Liver (tissue), 9 donors: ENCODE data around the gene AFAP1L2. TPM values are rescaled to one million over a fixed set of nuclear protein-coding genes. Genes with fewer than 3 reads are reported as not detected.

Source experiments
- DNase-seq: peaks from one replicate; pipeline ENCODE4 v3.0.0-alpha.2; 2017; ENCODE audit warnings: low spot score
- H3K27ac ChIP-seq, 2 donors: one replicate each; pipeline ENCODE4 v1.7.0; 2013; ENCODE audit warnings: inconsistent platforms in 2 of 2, low read length in 2 of 2, control low read depth in 1 of 2, low read depth in 1 of 2, mild to moderate bottlenecking in 1 of 2
- H3K27me3 ChIP-seq, 4 donors: one replicate each; pipeline versions ENCODE4 v1.6.1 to v1.7.0; 2013; ENCODE audit warnings: low read length in 3 of 4, inconsistent platforms in 1 of 4, mild to moderate bottlenecking in 1 of 4, moderate library complexity in 1 of 4; ENCODE audit not compliant: control insufficient read depth in 4 of 4, insufficient read depth in 4 of 4
- H3K36me3 ChIP-seq, 4 donors: one replicate each; pipeline versions ENCODE4 v1.6.1 to v1.7.0; 2013; ENCODE audit warnings: low read length in 3 of 4, mild to moderate bottlenecking in 3 of 4, low read depth in 1 of 4, moderate library complexity in 1 of 4; ENCODE audit not compliant: control insufficient read depth in 4 of 4, insufficient read depth in 3 of 4
- H3K4me1 ChIP-seq, 4 donors: one replicate each; pipeline versions ENCODE4 v1.6.1 to v1.7.0; 2013; ENCODE audit warnings: low read length in 3 of 4, mild to moderate bottlenecking in 3 of 4, moderate library complexity in 1 of 4; ENCODE audit not compliant: control insufficient read depth in 4 of 4, insufficient read depth in 4 of 4
- H3K4me3 ChIP-seq, 3 donors: one replicate each; pipeline versions ENCODE4 v1.6.1 to v1.7.0; 2013; ENCODE audit warnings: low read length in 3 of 3, control low read depth in 1 of 3, low read depth in 1 of 3, mild to moderate bottlenecking in 1 of 3
- H3K9ac ChIP-seq, 2 donors: one replicate each; pipeline ENCODE4 v1.7.0; 2013; ENCODE audit warnings: low read length in 2 of 2, mild to moderate bottlenecking in 2 of 2, moderate library complexity in 2 of 2, control low read depth in 1 of 2, low read depth in 1 of 2
- H3K9me3 ChIP-seq, 4 donors: one replicate each; pipeline versions ENCODE4 v1.6.1 to v1.7.0; 2013; ENCODE audit warnings: low read length in 3 of 4; ENCODE audit not compliant: control insufficient read depth in 4 of 4
- EGR1 ChIP-seq, 2 donors: IDR thresholded peaks; 2 replicates each; pipeline ENCODE4 v1.6.1; 2016 to 2018; ENCODE audit warnings: antibody characterized with exemption in 2 of 2, low read depth in 2 of 2
- FOXA1 ChIP-seq: IDR thresholded peaks from 2 replicates; pipeline ENCODE4 v1.6.1; 2016; ENCODE audit warnings: antibody characterized with exemption
- FOXA2 ChIP-seq: IDR thresholded peaks from 2 replicates; pipeline ENCODE4 v1.6.1; 2016; ENCODE audit warnings: antibody characterized with exemption
- GABPA ChIP-seq, 2 donors: IDR thresholded peaks in 1 of 2; conservative IDR thresholded peaks in 1 of 2; 2 replicates each; pipeline ENCODE4 v1.6.1; 2016; ENCODE audit warnings: antibody characterized with exemption in 2 of 2, mild to moderate bottlenecking in 1 of 2, moderate library complexity in 1 of 2
- HNF4A ChIP-seq, 2 donors: conservative IDR thresholded peaks; 2 replicates each; pipeline ENCODE4 v1.6.1; 2016; ENCODE audit warnings: antibody characterized with exemption in 2 of 2, mild to moderate bottlenecking in 2 of 2
- HNF4G ChIP-seq: IDR thresholded peaks from 2 replicates; pipeline ENCODE4 v1.6.1; 2016; ENCODE audit warnings: antibody characterized with exemption
- JUND ChIP-seq, 2 donors: IDR thresholded peaks; 2 replicates each; pipeline ENCODE4 v1.6.1; 2016; ENCODE audit warnings: antibody characterized with exemption in 2 of 2
- NR2F2 ChIP-seq: IDR thresholded peaks from 2 replicates; pipeline ENCODE4 v1.6.1; 2016; ENCODE audit warnings: antibody characterized with exemption
- RAD21 ChIP-seq, 2 donors: IDR thresholded peaks; 2 replicates each; pipeline ENCODE4 v1.6.1; 2016; ENCODE audit warnings: antibody characterized with exemption in 2 of 2, mild to moderate bottlenecking in 2 of 2
- RXRA ChIP-seq, 2 donors: IDR thresholded peaks; 2 replicates each; pipeline ENCODE4 v1.6.1; 2017 to 2018; ENCODE audit warnings: antibody characterized with exemption in 2 of 2, mild to moderate bottlenecking in 1 of 2
- SP1 ChIP-seq: IDR thresholded peaks from 2 replicates; pipeline ENCODE4 v1.6.1; 2018; ENCODE audit warnings: antibody characterized with exemption, mild to moderate bottlenecking
- TAF1 ChIP-seq: conservative IDR thresholded peaks from 2 replicates; pipeline ENCODE4 v1.6.1; 2016; ENCODE audit warnings: antibody characterized with exemption, mild to moderate bottlenecking
- YY1 ChIP-seq: IDR thresholded peaks from 2 replicates; pipeline ENCODE4 v1.6.1; 2016; ENCODE audit warnings: antibody characterized with exemption, mild to moderate bottlenecking
- ZBTB33 ChIP-seq: IDR thresholded peaks from 2 replicates; pipeline ENCODE4 v1.6.1; 2016; ENCODE audit warnings: antibody characterized with exemption
- WGBS: extraction: QIAGEN DNeasy Blood & Tissue Kit; methylation state at CpG from one replicate; pipeline ENCODE4 v1.1.7; 2013; 5-methylcytosine and 5-hydroxymethylcytosine counted together
- polyA plus RNA-seq, 2 donors: library from polyadenylated mRNA; stranded (reverse) in 1 of 2; unstranded in 1 of 2; fragments of 200-250 nt in 1 of 2; fragments of >200 nt in 1 of 2; fragmentation: Nextera tagmentation in 1 of 2; extraction: Ambion mirVana in 1 of 2; gene quantifications; one replicate each; pipeline versions ENCODE4 v1.2.1 to v1.2.3, GENCODE V29; 2013 to 2015
- total RNA-seq, 2 donors: library from RNA; depleted of rRNA; stranded (reverse); fragments of >200 nt; gene quantifications; one replicate each; pipeline ENCODE4 v1.2.3, GENCODE V29; 2014
- TF ChIP-seq, protein P1 (sequence below): IDR thresholded peaks from 2 replicates; pipeline ENCODE4 v1.6.1; 2016; ENCODE audit warnings: antibody characterized with exemption
- TF ChIP-seq, protein P2 (sequence below): fragments of 150-350 bp; IDR thresholded peaks from 2 replicates; pipeline ENCODE4 v1.5.1; 2017; ENCODE audit warnings: improper control_type of control experiment, low read depth, low read length; ENCODE audit not compliant: missing input control
- TF ChIP-seq, protein P3 (sequence below): IDR thresholded peaks from 2 replicates; pipeline ENCODE4 v1.6.1; 2016; ENCODE audit warnings: antibody characterized with exemption, mild to moderate bottlenecking
- TF ChIP-seq, protein P4 (sequence below): IDR thresholded peaks from 2 replicates; pipeline ENCODE4 v1.6.1; 2016; ENCODE audit warnings: antibody characterized with exemption
- donor health status: healthy.
- donor health status: healthy.
- donor health status: healthy.
- donor health status: healthy.
- donor health status: healthy.

Gene AFAP1L2
- total and polyA plus RNA-seq, 4 donors = 0.53 to 1.8 (median 1.3) TPM

DNA sequence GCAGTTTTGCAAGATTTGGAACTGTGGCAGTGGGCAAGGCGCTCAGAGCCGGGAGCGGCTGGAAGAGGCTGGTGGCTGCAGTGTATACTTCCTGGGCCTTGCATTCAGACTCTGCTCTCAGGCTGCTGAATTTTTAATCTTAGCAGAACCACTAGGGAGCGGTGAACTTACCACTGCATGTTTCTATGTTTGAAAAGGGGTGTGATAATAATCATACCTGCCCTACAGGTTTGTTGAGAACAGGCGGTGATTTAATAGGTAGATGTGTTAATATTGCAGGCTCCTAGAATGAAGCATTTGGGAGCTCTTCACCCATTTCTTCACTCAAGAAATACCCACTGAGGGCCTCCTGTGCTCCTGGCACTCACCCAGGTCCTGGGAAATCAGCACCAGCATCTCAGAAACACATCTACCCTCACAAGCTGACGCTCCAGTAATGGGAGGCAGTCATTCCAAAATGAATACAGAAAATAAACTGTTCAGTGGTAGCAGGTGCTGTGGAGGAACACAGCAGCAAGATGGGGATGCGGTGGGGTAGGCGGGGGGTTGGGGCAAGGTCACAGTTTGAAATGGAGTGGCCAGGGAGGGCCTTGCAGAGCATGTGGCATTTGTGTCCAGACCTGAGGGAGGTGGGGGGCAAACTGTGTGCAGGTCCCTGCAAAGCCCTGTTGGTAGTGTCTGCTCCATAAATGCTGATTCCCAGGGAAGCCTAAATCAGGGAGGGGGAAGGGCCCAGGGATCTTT lies 124.2 kb downstream of the AFAP1L2 start:
- Histone ChIP-seq H3K27ac (no peak overlapping the region), H3K9me3 (no peaks in the 10 kb centered on the region), H3K27me3 (peaks cover 0 to 3% (median 0%) of the 10 kb centered on the region in 4 donors), H3K9ac (no peak overlapping the region), H3K36me3 (no peaks in the 10 kb centered on the region), H3K4me3 (no peak overlapping the region), H3K4me1 (no peaks in the 10 kb centered on the region)
- 89% methylated on average over 8 of the region's 8 CpGs for WGBS
- no peak for DNase-seq
- TF ChIP-seq FOXA1 = no peak
- TF ChIP-seq RXRA (IDR thresholded peaks at IDR 0.05) = no peak
- no peak for TF ChIP-seq JUND (IDR thresholded peaks at IDR 0.05)
- no peak for TF ChIP-seq YY1
- TF ChIP-seq NR2F2 = no peak
- no peak for TF ChIP-seq HNF4A (conservative IDR thresholded peaks at IDR 0.05)
- TF ChIP-seq, protein P1, sequence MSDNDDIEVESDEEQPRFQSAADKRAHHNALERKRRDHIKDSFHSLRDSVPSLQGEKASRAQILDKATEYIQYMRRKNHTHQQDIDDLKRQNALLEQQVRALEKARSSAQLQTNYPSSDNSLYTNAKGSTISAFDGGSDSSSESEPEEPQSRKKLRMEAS = no peak
- TF ChIP-seq HNF4G = no peak
- TF ChIP-seq, protein P2, sequence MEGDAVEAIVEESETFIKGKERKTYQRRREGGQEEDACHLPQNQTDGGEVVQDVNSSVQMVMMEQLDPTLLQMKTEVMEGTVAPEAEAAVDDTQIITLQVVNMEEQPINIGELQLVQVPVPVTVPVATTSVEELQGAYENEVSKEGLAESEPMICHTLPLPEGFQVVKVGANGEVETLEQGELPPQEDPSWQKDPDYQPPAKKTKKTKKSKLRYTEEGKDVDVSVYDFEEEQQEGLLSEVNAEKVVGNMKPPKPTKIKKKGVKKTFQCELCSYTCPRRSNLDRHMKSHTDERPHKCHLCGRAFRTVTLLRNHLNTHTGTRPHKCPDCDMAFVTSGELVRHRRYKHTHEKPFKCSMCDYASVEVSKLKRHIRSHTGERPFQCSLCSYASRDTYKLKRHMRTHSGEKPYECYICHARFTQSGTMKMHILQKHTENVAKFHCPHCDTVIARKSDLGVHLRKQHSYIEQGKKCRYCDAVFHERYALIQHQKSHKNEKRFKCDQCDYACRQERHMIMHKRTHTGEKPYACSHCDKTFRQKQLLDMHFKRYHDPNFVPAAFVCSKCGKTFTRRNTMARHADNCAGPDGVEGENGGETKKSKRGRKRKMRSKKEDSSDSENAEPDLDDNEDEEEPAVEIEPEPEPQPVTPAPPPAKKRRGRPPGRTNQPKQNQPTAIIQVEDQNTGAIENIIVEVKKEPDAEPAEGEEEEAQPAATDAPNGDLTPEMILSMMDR = no peak
- no peak for TF ChIP-seq SP1
- no peak for TF ChIP-seq TAF1
- no peak for TF ChIP-seq RAD21 (IDR thresholded peaks at IDR 0.05)
- no peak for TF ChIP-seq GABPA (IDR thresholded peaks at IDR 0.05 in 1 of 2, conservative IDR thresholded peaks at IDR 0.05 in 1 of 2)
- TF ChIP-seq ZBTB33 = no peak
- TF ChIP-seq FOXA2 = no peak
- TF ChIP-seq, protein P3, sequence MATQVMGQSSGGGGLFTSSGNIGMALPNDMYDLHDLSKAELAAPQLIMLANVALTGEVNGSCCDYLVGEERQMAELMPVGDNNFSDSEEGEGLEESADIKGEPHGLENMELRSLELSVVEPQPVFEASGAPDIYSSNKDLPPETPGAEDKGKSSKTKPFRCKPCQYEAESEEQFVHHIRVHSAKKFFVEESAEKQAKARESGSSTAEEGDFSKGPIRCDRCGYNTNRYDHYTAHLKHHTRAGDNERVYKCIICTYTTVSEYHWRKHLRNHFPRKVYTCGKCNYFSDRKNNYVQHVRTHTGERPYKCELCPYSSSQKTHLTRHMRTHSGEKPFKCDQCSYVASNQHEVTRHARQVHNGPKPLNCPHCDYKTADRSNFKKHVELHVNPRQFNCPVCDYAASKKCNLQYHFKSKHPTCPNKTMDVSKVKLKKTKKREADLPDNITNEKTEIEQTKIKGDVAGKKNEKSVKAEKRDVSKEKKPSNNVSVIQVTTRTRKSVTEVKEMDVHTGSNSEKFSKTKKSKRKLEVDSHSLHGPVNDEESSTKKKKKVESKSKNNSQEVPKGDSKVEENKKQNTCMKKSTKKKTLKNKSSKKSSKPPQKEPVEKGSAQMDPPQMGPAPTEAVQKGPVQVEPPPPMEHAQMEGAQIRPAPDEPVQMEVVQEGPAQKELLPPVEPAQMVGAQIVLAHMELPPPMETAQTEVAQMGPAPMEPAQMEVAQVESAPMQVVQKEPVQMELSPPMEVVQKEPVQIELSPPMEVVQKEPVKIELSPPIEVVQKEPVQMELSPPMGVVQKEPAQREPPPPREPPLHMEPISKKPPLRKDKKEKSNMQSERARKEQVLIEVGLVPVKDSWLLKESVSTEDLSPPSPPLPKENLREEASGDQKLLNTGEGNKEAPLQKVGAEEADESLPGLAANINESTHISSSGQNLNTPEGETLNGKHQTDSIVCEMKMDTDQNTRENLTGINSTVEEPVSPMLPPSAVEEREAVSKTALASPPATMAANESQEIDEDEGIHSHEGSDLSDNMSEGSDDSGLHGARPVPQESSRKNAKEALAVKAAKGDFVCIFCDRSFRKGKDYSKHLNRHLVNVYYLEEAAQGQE = no peak
- TF ChIP-seq, protein P4, sequence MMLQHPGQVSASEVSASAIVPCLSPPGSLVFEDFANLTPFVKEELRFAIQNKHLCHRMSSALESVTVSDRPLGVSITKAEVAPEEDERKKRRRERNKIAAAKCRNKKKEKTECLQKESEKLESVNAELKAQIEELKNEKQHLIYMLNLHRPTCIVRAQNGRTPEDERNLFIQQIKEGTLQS = no peak
- TF ChIP-seq EGR1 (IDR thresholded peaks at IDR 0.05; ENCODE audit: low read depth in 2 of 2) = no peak
